ENCODE measurements around the gene DDX6.

DNA sequence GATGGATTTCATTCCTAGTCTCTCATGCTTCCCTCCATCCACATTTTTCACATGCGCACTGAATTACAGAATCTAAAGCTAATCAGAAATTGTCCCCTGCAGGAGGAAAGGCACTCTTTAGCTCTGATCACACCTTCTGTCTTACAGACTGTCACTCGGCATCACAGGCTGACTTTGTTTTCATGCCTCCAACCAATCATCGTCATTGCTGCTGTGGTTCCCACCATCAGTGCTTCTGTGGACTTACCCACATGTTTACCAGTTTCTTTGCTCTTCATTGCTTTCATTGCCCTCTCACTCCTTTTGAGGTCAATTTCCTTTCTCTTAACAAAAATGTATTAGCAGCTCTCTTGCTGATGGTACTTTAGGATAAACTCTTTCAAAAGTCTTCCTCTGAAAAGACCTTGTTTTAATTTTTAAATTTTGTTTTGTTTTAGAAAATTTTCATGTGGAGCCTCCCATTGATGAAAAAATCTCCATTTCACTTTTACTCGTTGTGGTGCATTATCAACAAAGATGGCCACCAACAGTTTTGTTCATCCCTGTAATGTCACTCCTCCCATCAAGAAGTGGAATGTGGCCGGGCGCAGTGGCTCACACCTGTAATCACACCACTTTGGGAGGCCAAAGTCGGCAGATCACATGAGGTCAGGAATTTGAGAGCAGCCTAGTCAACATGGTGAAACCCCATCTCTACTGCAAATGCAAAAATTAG lies 91.3 kb downstream of the DDX6 start:
- TF ChIP-seq, protein P1, sequence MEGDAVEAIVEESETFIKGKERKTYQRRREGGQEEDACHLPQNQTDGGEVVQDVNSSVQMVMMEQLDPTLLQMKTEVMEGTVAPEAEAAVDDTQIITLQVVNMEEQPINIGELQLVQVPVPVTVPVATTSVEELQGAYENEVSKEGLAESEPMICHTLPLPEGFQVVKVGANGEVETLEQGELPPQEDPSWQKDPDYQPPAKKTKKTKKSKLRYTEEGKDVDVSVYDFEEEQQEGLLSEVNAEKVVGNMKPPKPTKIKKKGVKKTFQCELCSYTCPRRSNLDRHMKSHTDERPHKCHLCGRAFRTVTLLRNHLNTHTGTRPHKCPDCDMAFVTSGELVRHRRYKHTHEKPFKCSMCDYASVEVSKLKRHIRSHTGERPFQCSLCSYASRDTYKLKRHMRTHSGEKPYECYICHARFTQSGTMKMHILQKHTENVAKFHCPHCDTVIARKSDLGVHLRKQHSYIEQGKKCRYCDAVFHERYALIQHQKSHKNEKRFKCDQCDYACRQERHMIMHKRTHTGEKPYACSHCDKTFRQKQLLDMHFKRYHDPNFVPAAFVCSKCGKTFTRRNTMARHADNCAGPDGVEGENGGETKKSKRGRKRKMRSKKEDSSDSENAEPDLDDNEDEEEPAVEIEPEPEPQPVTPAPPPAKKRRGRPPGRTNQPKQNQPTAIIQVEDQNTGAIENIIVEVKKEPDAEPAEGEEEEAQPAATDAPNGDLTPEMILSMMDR (IDR thresholded peaks at IDR 0.05): no peak
- TF ChIP-seq POLR2A (IDR thresholded peaks at IDR 0.05): no peak

Data from esophagus squamous epithelium (tissue), 4 donors.